NCI-H2196 (cell line): ENCODE measurements around the gene INTS3.

Experiments used
- DNase-seq: peaks from one replicate; lab custom pipeline; 2025; ENCODE audit not compliant: unreplicated experiment; lab: John Stamatoyannopoulos, UW

INTS3 gene

GRCh38 chr1:153793261-153793972, 65.6 kb downstream of the INTS3 start:
- no peak for DNase-seq

GRCh38 chr1:153793973-153794615, 66.2 kb downstream of the INTS3 start:
- DNase-seq: no peak

- DNase-seq: no peak
These were observed 66.9 kb downstream of the INTS3 start for GRCh38 chr1:153794624-153795329.

- no peak for DNase-seq
These were observed 67.5 kb downstream of the INTS3 start for GRCh38 chr1:153795330-153795837.

- no peak for DNase-seq
These were observed 68.3 kb downstream of the INTS3 start for GRCh38 chr1:153795934-153796785.

GRCh38 chr1:153796786-153797659, 69.2 kb downstream of the INTS3 start:
- DNase-seq: peak; percentile 88

- no peak for DNase-seq
These were observed 70.6 kb downstream of the INTS3 start for GRCh38 chr1:153798468-153798780.

GRCh38 chr1:153799016-153799415, 71.2 kb downstream of the INTS3 start:
- DNase-seq: no peak

- no peak for DNase-seq
These were observed 72.0 kb downstream of the INTS3 start for GRCh38 chr1:153799566-153800465.

GRCh38 chr1:153800516-153800915, 72.7 kb downstream of the INTS3 start:
- DNase-seq: no peak

- no peak for DNase-seq
These were observed 73.3 kb downstream of the INTS3 start for GRCh38 chr1:153801028-153801625.

GRCh38 chr1:153801786-153802697, 74.2 kb downstream of the INTS3 start:
- DNase-seq: no peak

GRCh38 chr1:153803470-153804056, 75.7 kb downstream of the INTS3 start:
- DNase-seq: no peak

- no peak for DNase-seq
These were observed 76.3 kb downstream of the INTS3 start for GRCh38 chr1:153804112-153804511.

GRCh38 chr1:153805042-153805745, 77.3 kb downstream of the INTS3 start:
- peak; percentile 57 for DNase-seq

- DNase-seq: no peak
These were observed 78.3 kb downstream of the INTS3 start for GRCh38 chr1:153805886-153806719.
